Pancreas (tissue), 10 donors: ENCODE data around the gene ALOX12. TPM values are rescaled to one million over a fixed set of nuclear protein-coding genes. Genes with fewer than 3 reads are reported as not detected.
"Not testable (repeated sequence)": the region's sequence is repeated elsewhere in the genome, so short reads cannot be mapped to it uniquely, and the experiment has no call there.

Experiments
- ATAC-seq, 4 donors: fragments of 200-7000 bp; cut with Tn5 transposase; one replicate each; pipeline versions ENCODE4 v1.8.0 to v1.9.1; 2020; ENCODE audit warnings: mild to moderate bottlenecking in 4 of 4, moderate library complexity in 4 of 4
- DNase-seq, 6 donors: peaks; one replicate each; pipeline ENCODE4 v3.0.0-alpha.2; 2020
- FAIRE-seq: peaks from 2 replicates; lab custom pipeline; 2012; peaks lifted over from hg19 to GRCh38; lab: Jason Lieb, UNC
- H3K27ac ChIP-seq, 4 donors: fragments of 200-600 bp; sonication (generic); 1 replicate in 3 of 4; 2 replicates in 1 of 4; pipeline versions ENCODE4 v1.5.0 to v1.8.0; 2020
- H3K27me3 ChIP-seq, 4 donors: fragments of 200-600 bp; one replicate each; pipeline ENCODE4 v1.8.0; 2021
- H3K36me3 ChIP-seq, 3 donors: fragments of 200-600 bp; sonication (generic) in 1 of 3; one replicate each; pipeline versions ENCODE4 v1.5.0 to v1.8.0; 2020 to 2021
- H3K4me1 ChIP-seq, 3 donors: fragments of 200-600 bp; one replicate each; pipeline ENCODE4 v1.8.0; 2021
- H3K4me3 ChIP-seq, 4 donors: fragments of 200-600 bp; sonication (generic) in 2 of 4; one replicate each; pipeline versions ENCODE4 v1.5.0 to v1.8.0; 2020 to 2021
- H3K9me3 ChIP-seq, 4 donors: fragments of 200-600 bp; one replicate each; pipeline ENCODE4 v1.8.0; 2021
- CTCF ChIP-seq, 4 donors: fragments of 200-600 bp; sonication (generic) in 3 of 4; IDR thresholded peaks; one replicate each; pipeline versions ENCODE4 v1.5.0 to v1.8.0; 2021; ENCODE audit warnings: antibody characterized with exemption in 4 of 4
- WGBS, 2 donors: extraction: QIAGEN DNeasy Blood & Tissue Kit; methylation state at CpG; one replicate each; pipeline ENCODE4 v1.1.7; 2013; 5-methylcytosine and 5-hydroxymethylcytosine counted together
- intact Hi-C, 3 donors: fragments of 100-400 bp; cut with DNase I; formaldehyde crosslinking; loops; one replicate each; pipeline versions ENCODE4 v1.11.1 to v1.14.2; 2022
- polyA plus RNA-seq, 2 donors: library from polyadenylated mRNA; stranded (reverse); fragments of 200-250 nt; gene quantifications; one replicate each; pipeline ENCODE4 v1.2.3, GENCODE V29; 2013
- total RNA-seq, 6 donors: library from RNA; stranded (reverse); fragmentation: NEBNext Ultra II Directional in 4 of 6; extraction: Animal tissue kit (Norgen Biotek cat#: 25700) in 4 of 6; gene quantifications; one replicate each; pipeline versions ENCODE4 v1.2.1 to v1.2.4, GENCODE V29; 2021 to 2023
- donor health status: healthy with polysubstance abuse.
- donor health status: DM: no; HTN: no; CAD: no; lungs with moderate emphysema.
- donor health status: DM: no; HTN: no; CAD: no.
- donor health status: control.
- donor health status: control.
- donor health status: Bipolar disorder and iron deficiency.
- donor health status: DM: yes; HTN: yes; CAD: no.
- donor health status: DM: no; HTN: no; CAD: no.
- donor health status: DM: no; HTN: no; CAD: no.
- donor health status: DM: yes; HTN: yes; CAD: no.

ALOX12 gene
- total and polyA plus RNA-seq, 8 donors, result not detected

GRCh38 chr17:7047566-7047965, 51.7 kb downstream of the ALOX12 start:
- DNase-seq (no peak), ATAC-seq (no peak), FAIRE-seq (no peak)
- no peak overlapping the region for H3K27ac ChIP-seq
- no peak for TF ChIP-seq CTCF (IDR thresholded peaks at IDR 0.05)
- intact Hi-C loops, result loop anchor here in 1 of 3 donors (10.0 kb wide), 1 partner anchor 247 kb away; the partner anchor contains the start of gene YBX2
- H3K4me3 ChIP-seq, result no peak overlapping the region
- 79 to 86% methylated on average over 6 of the region's 6 CpGs for WGBS, 2 donors
- no peaks in the 10 kb centered on the region for H3K9me3 ChIP-seq
- no peaks in the 10 kb centered on the region for H3K36me3 ChIP-seq
- peaks cover 0 to 4% (median 0%) of the 10 kb centered on the region in 4 donors for H3K27me3 ChIP-seq
- peaks cover 0 to 19% (median 15%) of the 10 kb centered on the region in 3 donors for H3K4me1 ChIP-seq

- Histone ChIP-seq H3K27ac (no peak overlapping the region), H3K4me1 (peaks cover 0 to 15% (median 15%) of the 10 kb centered on the region in 3 donors), H3K4me3 (no peak overlapping the region), H3K27me3 (no peaks in the 10 kb centered on the region), H3K9me3 (no peaks in the 10 kb centered on the region), H3K36me3 (no peaks in the 10 kb centered on the region)
- FAIRE-seq (no peak), ATAC-seq (no peak), DNase-seq (no peak)
- intact Hi-C loops, result loop anchor here in 1 of 3 donors (10.0 kb wide), 1 partner anchor 246 kb away; the partner anchor contains the start of gene YBX2
- WGBS, 2 donors, result 69 to 75% methylated on average over 6 of the region's 6 CpGs
- TF ChIP-seq CTCF (IDR thresholded peaks at IDR 0.05), result no peak
These were observed 53.1 kb downstream of the ALOX12 start for GRCh38 chr17:7048968-7049367.

- intact Hi-C loops, result loop anchor here (5.0 to 10.0 kb wide), 2 partner anchors 87 to 124 kb away; partner anchors contain the start of gene ASGR1 (in 1 of the 3)
- ATAC-seq, result not testable (repeated sequence)
These were observed 54.7 kb downstream of the ALOX12 start for GRCh38 chr17:7050583-7050982.

GRCh38 chr17:7056386-7056785, 60.5 kb downstream of the ALOX12 start:
- intact Hi-C loops, result loop anchor here in 1 of 3 donors (10.0 kb wide), 1 partner anchor 118 kb away; the partner anchor contains the start of gene ASGR1
- no peak for ATAC-seq
- Histone ChIP-seq H3K27me3 (no peaks in the 10 kb centered on the region), H3K36me3 (no peaks in the 10 kb centered on the region), H3K9me3 (no peaks in the 10 kb centered on the region), H3K27ac (no peak overlapping the region), H3K4me1 (no peaks in the 10 kb centered on the region), H3K4me3 (no peak overlapping the region)
- no peak for DNase-seq
- FAIRE-seq, result no peak
- WGBS, 2 donors, result 80 to 92% methylated on average over 4 of the region's 4 CpGs
- no peak for TF ChIP-seq CTCF (IDR thresholded peaks at IDR 0.05)

More at GRCh38 chr17:7050583-7050982, 54.7 kb downstream of the ALOX12 start:
- WGBS, 2 donors, result 72 to 77% methylated on average over 8 to 9 of the region's 9 CpGs
- not testable (repeated sequence) for H3K27ac ChIP-seq, H3K36me3 ChIP-seq, H3K27me3 ChIP-seq, FAIRE-seq, DNase-seq, H3K9me3 ChIP-seq, H3K4me3 ChIP-seq, H3K4me1 ChIP-seq

GRCh38 chr17:7058831-7059447, 63.1 kb downstream of the ALOX12 start:
- DNase-seq (no peak), ATAC-seq (no peak), FAIRE-seq (no peak)
- Histone ChIP-seq H3K27ac (no peak overlapping the region), H3K4me3 (no peak overlapping the region), H3K27me3 (no peaks in the 10 kb centered on the region), H3K4me1 (no peaks in the 10 kb centered on the region), H3K36me3 (no peaks in the 10 kb centered on the region), H3K9me3 (no peaks in the 10 kb centered on the region)
- no peak for TF ChIP-seq CTCF (IDR thresholded peaks at IDR 0.05)
- intact Hi-C loops, result loop anchor here in 1 of 3 donors (10.0 kb wide), 1 partner anchor 116 kb away; the partner anchor contains the start of gene ASGR1
- WGBS, 2 donors, result 54 to 63% methylated on average over 7 of the region's 7 CpGs

Other genes starting within 250 kb of the ALOX12 start
- gene XAF1, start 240.0 kb upstream of the ALOX12 start, total RNA-seq, result 10 to 100 TPM in 2 of 6 donors, 1 to 10 TPM in 4; 1.5 to 13.1 (median 4.1) TPM
- gene XAF1, start 240.0 kb upstream of the ALOX12 start, polyA plus RNA-seq, result 10 to 100 TPM; 11.8 to 12.8 TPM
- under 1 TPM in 1 of 6 donors, not detected in 5; 0.28 TPM for gene FBXO39, start 219.8 kb upstream of the ALOX12 start, total RNA-seq
- under 1 TPM in 1 of 2 donors, not detected in 1; 0.21 TPM for gene FBXO39, start 219.8 kb upstream of the ALOX12 start, polyA plus RNA-seq
- under 1 TPM in 1 of 6 donors, not detected in 5; 0.28 TPM for gene TEKT1, start 164.3 kb upstream of the ALOX12 start, total RNA-seq
- under 1 TPM in 1 of 2 donors, not detected in 1; 0.07 TPM for gene TEKT1, start 164.3 kb upstream of the ALOX12 start, polyA plus RNA-seq
- gene RNASEK, start 16.6 kb downstream of the ALOX12 start, total RNA-seq, result 100 to 1,000 TPM in 1 of 6 donors, 10 to 100 TPM in 5; 49.3 to 107 (median 73.4) TPM
- 100 to 1,000 TPM; 164 to 323 TPM for gene RNASEK, start 16.6 kb downstream of the ALOX12 start, polyA plus RNA-seq
- gene BCL6B, start 27.0 kb downstream of the ALOX12 start, total RNA-seq, result 1 to 10 TPM; 1.3 to 2.8 (median 2.0) TPM
- 1 to 10 TPM; 2.4 to 3.8 TPM for gene BCL6B, start 27.0 kb downstream of the ALOX12 start, polyA plus RNA-seq
- gene SLC16A13, start 40.0 kb downstream of the ALOX12 start, total RNA-seq, result 1 to 10 TPM in 4 of 6 donors, under 1 TPM in 2; 0.74 to 2.5 (median 1.2) TPM
- 1 to 10 TPM; 1.4 to 3.0 TPM for gene SLC16A13, start 40.0 kb downstream of the ALOX12 start, polyA plus RNA-seq
- gene SLC16A11, start 48.0 kb downstream of the ALOX12 start, total RNA-seq, result 1 to 10 TPM in 5 of 6 donors, under 1 TPM in 1; 0.61 to 4.3 (median 2.6) TPM
- gene SLC16A11, start 48.0 kb downstream of the ALOX12 start, polyA plus RNA-seq, result 10 to 100 TPM in 1 of 2 donors, 1 to 10 TPM in 1; 7.5 to 17.3 TPM
- gene CLEC10A, start 84.2 kb downstream of the ALOX12 start, total RNA-seq, result 1 to 10 TPM in 3 of 6 donors, under 1 TPM in 2, not detected in 1; 0.28 to 3.6 (median 2.6) TPM
- 1 to 10 TPM in 1 of 2 donors, under 1 TPM in 1; 0.80 to 1.3 TPM for gene CLEC10A, start 84.2 kb downstream of the ALOX12 start, polyA plus RNA-seq
- gene ASGR2, start 118.8 kb downstream of the ALOX12 start, total RNA-seq, result under 1 TPM in 4 of 6 donors, not detected in 2; 0.29 to 0.63 (median 0.36) TPM
- gene ASGR2, start 118.8 kb downstream of the ALOX12 start, polyA plus RNA-seq, result under 1 TPM; 0.46 to 0.80 TPM
- under 1 TPM in 5 of 6 donors, not detected in 1; 0.28 to 0.75 (median 0.47) TPM for gene ASGR1, start 183.3 kb downstream of the ALOX12 start, total RNA-seq
- gene ASGR1, start 183.3 kb downstream of the ALOX12 start, polyA plus RNA-seq, result 1 to 10 TPM; 1.2 to 2.6 TPM
- gene DLG4, start 223.8 kb downstream of the ALOX12 start, total RNA-seq, result 10 to 100 TPM in 1 of 6 donors, 1 to 10 TPM in 5; 2.8 to 11.3 (median 5.0) TPM
- 10 to 100 TPM; 16.1 to 19.8 TPM for gene DLG4, start 223.8 kb downstream of the ALOX12 start, polyA plus RNA-seq
- gene ACADVL, start 223.9 kb downstream of the ALOX12 start, total RNA-seq, result 100 to 1,000 TPM; 447 to 715 (median 568) TPM
- 1,000 to 10,000 TPM; 2,446 to 3,251 TPM for gene ACADVL, start 223.9 kb downstream of the ALOX12 start, polyA plus RNA-seq
- gene DVL2, start 238.5 kb downstream of the ALOX12 start, total RNA-seq, result 10 to 100 TPM in 5 of 6 donors, 1 to 10 TPM in 1; 9.6 to 26.9 (median 13.7) TPM
- gene DVL2, start 238.5 kb downstream of the ALOX12 start, polyA plus RNA-seq, result 10 to 100 TPM; 17.6 to 26.4 TPM
- 10 to 100 TPM in 4 of 6 donors, 1 to 10 TPM in 2; 7.0 to 19.8 (median 11.4) TPM for gene PHF23, start 243.4 kb downstream of the ALOX12 start, total RNA-seq
- gene PHF23, start 243.4 kb downstream of the ALOX12 start, polyA plus RNA-seq, result 10 to 100 TPM; 11.4 to 23.3 TPM
- 100 to 1,000 TPM; 231 to 346 (median 294) TPM for gene GABARAP, start 246.4 kb downstream of the ALOX12 start, total RNA-seq
- gene GABARAP, start 246.4 kb downstream of the ALOX12 start, polyA plus RNA-seq, result 100 to 1,000 TPM; 520 to 639 TPM